ENCODE results near the gene IGFBP2. TPM values are rescaled to one million over a fixed set of nuclear protein-coding genes. Genes with fewer than 3 reads are reported as not detected.
"Not testable (repeated sequence)": the region's sequence is repeated elsewhere in the genome, so short reads cannot be mapped to it uniquely, and the experiment has no call there.

IGFBP2 gene
- total RNA-seq, 3 donors from 2014 or later, result 16.0 to 131 (median 115) TPM

GRCh38 chr2:216596980-216597509 lies 36.2 kb upstream of the IGFBP2 start:
- no peaks in the 10 kb centered on the region for H3K27me3 ChIP-seq
- no peaks in the 10 kb centered on the region for H3K36me3 ChIP-seq
- no peaks in the 10 kb centered on the region for H3K9me3 ChIP-seq
- H3K4me1 ChIP-seq, result peaks cover 0 to 18% of the 10 kb centered on the region in 2 donors
- H3K4me3 ChIP-seq, result no peak overlapping the region
- no peak for TF ChIP-seq POLR2A (IDR thresholded peaks at IDR 0.05)
- no peak for TF ChIP-seq POLR2AphosphoS5 (IDR thresholded peaks at IDR 0.05)
- TF ChIP-seq CTCF (IDR thresholded peaks at IDR 0.05), result no peak
- no peak for DNase-seq (ENCODE audit: low spot score in 2 of 2)
- H3K27ac ChIP-seq, result peak overlapping the region; percentile 37 to 39
- intact Hi-C loops (cut with DNase I; ENCODE audit: low total_unique reads), result no loop called here

DNA sequence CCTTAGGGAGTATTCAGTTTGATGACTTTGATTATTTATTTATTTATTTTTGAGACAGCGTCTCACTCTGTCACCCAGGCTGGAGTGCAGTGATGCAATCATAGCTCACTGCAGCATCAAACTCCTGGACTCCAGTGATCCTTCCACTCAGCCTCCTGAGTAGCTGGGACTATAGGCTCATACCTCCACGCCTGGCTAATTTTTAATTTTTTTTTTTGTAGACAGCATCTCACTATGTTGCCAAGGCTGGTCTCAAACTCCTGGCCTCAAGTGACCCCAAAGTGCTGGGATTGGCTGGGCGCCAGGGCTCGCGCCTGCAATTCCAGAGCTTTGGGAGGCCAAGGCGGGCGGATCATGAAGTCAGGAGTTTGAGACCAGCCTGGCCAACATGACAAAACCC lies 35.4 kb upstream of the IGFBP2 start:
- intact Hi-C loops (cut with DNase I; ENCODE audit: low total_unique reads), result not testable (repeated sequence)

DNA sequence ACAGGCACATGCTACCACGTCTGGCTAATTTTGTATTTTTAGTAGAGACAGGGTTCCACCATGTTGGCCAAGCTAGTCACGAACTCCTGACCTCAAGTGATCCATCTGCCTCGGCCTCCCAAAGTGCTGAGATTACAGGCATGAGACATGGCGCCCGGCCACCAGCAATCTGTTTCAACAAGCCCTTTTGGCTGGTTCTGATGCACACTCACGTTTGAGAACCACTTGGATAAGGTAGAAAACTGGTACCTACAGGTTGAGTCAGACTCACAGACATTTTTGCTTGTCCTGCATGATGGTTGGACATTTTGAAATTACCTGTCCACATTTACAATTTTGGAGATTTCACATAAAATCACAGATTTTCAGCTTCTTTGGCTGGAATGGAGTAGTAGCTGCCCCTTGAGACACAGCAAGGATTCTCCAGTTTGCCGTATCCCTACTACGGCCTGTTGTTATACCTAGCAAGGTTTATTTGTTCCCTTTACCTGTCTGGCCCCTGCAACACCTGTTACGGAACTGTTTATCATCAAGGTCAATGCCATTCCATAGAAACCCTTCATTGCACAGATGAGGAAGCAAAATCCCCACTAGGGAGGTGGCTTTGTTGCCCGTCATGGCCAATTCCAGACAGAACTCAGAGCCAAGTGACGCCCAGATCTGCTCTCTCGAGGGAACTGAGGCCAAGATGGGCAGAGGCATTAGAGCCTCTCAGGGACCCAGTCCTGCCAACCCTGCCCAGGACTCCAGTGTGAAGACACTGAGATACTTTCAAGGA lies 31.4 kb upstream of the IGFBP2 start:
- no peak for DNase-seq (ENCODE audit: low spot score in 2 of 2)
- no peak overlapping the region for H3K27ac ChIP-seq
- no peaks in the 10 kb centered on the region for H3K9me3 ChIP-seq
- H3K36me3 ChIP-seq, result no peaks in the 10 kb centered on the region
- peaks cover 0 to 8% of the 10 kb centered on the region in 2 donors for H3K4me1 ChIP-seq
- intact Hi-C loops (cut with DNase I; ENCODE audit: low total_unique reads), result no loop called here
- TF ChIP-seq POLR2AphosphoS5 (IDR thresholded peaks at IDR 0.05) (no peak), CTCF (IDR thresholded peaks at IDR 0.05) (no peak), POLR2A (IDR thresholded peaks at IDR 0.05) (no peak)
- H3K4me3 ChIP-seq, result no peak overlapping the region
- no peaks in the 10 kb centered on the region for H3K27me3 ChIP-seq

More for the DNA sequence above, 35.4 kb upstream of the IGFBP2 start:
- peaks cover 0 to 18% of the 10 kb centered on the region in 2 donors for H3K4me1 ChIP-seq
- not testable (repeated sequence) for H3K27me3 ChIP-seq; DNase-seq (ENCODE audit: low spot score in 2 of 2); H3K4me3 ChIP-seq; H3K36me3 ChIP-seq; H3K9me3 ChIP-seq
- peak overlapping the region in 1 of 2 donors; percentile 37 for H3K27ac ChIP-seq

- Histone ChIP-seq H3K27ac (no peak overlapping the region), H3K27me3 (no peaks in the 10 kb centered on the region), H3K36me3 (no peaks in the 10 kb centered on the region), H3K4me3 (no peak overlapping the region), H3K4me1 (no peaks in the 10 kb centered on the region), H3K9me3 (no peaks in the 10 kb centered on the region)
- TF ChIP-seq POLR2AphosphoS5 (IDR thresholded peaks at IDR 0.05) (no peak), POLR2A (IDR thresholded peaks at IDR 0.05) (no peak), CTCF (IDR thresholded peaks at IDR 0.05) (no peak)
- DNase-seq (ENCODE audit: low spot score in 2 of 2), result no peak
- intact Hi-C loops (cut with DNase I; ENCODE audit: low total_unique reads), result no loop called here
Measured at GRCh38 chr2:216603010-216603883, 30.0 kb upstream of the IGFBP2 start.

GRCh38 chr2:216603884-216604245 lies 29.4 kb upstream of the IGFBP2 start:
- TF ChIP-seq POLR2A (IDR thresholded peaks at IDR 0.05) (no peak), CTCF (IDR thresholded peaks at IDR 0.05) (no peak), POLR2AphosphoS5 (IDR thresholded peaks at IDR 0.05) (no peak)
- no peaks in the 10 kb centered on the region for H3K36me3 ChIP-seq
- no peak overlapping the region for H3K4me3 ChIP-seq
- no peak for DNase-seq (ENCODE audit: low spot score in 2 of 2)
- no peaks in the 10 kb centered on the region for H3K4me1 ChIP-seq
- no peaks in the 10 kb centered on the region for H3K9me3 ChIP-seq
- H3K27ac ChIP-seq, result no peak overlapping the region
- intact Hi-C loops (cut with DNase I; ENCODE audit: low total_unique reads), result no loop called here
- H3K27me3 ChIP-seq, result no peaks in the 10 kb centered on the region

Data from breast epithelium (tissue), 4 donors.